Fibroblast of mammary gland (primary cell): ENCODE results near the gene NXN.

Experiments
- DNase-seq: peaks from one replicate; pipeline ENCODE4 v3.0.0-alpha.2; 2010; ENCODE audit warnings: low read depth
- H3K4me3 ChIP-seq: 2 replicates; pipeline ENCODE4 v1.5.1; 2011; ENCODE audit warnings: low read depth, mild to moderate bottlenecking, low read length, moderate library complexity; ENCODE audit not compliant: control insufficient read depth
- CTCF ChIP-seq: conservative IDR thresholded peaks from 2 replicates; pipeline ENCODE4 v1.5.1; 2011; ENCODE audit warnings: low read depth, low read length, inconsistent platforms; ENCODE audit not compliant: control insufficient read depth, insufficient read depth

NXN gene

GRCh38 chr17:979539-980405, at the start of gene NXN:
NXN (minus strand) TSS chr17:979776.
- peak; percentile 56 for DNase-seq
- peak within 1 kb of the TSS; percentile 68 for H3K4me3 ChIP-seq

GRCh38 chr17:1027044-1027443, 47.5 kb upstream of the NXN start:
- no peak overlapping the region for H3K4me3 ChIP-seq
- no peak for DNase-seq
- TF ChIP-seq CTCF, result no peak

More at GRCh38 chr17:979539-980405, at the start of gene NXN:
- no peak for TF ChIP-seq CTCF

GRCh38 chr17:1026599-1026975, 47.0 kb upstream of the NXN start:
- DNase-seq, result no peak
- H3K4me3 ChIP-seq, result no peak overlapping the region
- TF ChIP-seq CTCF, result no peak

- no peak for TF ChIP-seq CTCF
- H3K4me3 ChIP-seq, result no peak overlapping the region
- no peak for DNase-seq
Observed at GRCh38 chr17:1025733-1026598, 46.4 kb upstream of the NXN start.

GRCh38 chr17:1024076-1024475, 44.5 kb upstream of the NXN start:
- no peak for TF ChIP-seq CTCF
- H3K4me3 ChIP-seq, result no peak overlapping the region
- no peak for DNase-seq

GRCh38 chr17:1022278-1023024, 42.9 kb upstream of the NXN start:
- no peak for DNase-seq
- H3K4me3 ChIP-seq, result no peak overlapping the region
- TF ChIP-seq CTCF, result no peak
